Stimulated activated memory B cell treated with anti-CD40 and anti-IgM and Interleukin-4, amounts not matched to agents 10 μg/mL and 1 μg/mL and 100 μg/mL, for 72 hours (primary cell): ENCODE results near the gene PSTPIP2.
"Not testable (repeated sequence)": the region's sequence is repeated elsewhere in the genome, so short reads cannot be mapped to it uniquely, and the experiment has no call there.

Experiments used
- ATAC-seq: fragments of 150-1000 bp; cut with Tn5 transposase; 2 replicates; pipeline ENCODE4 v1.10.0; 2021
- H3K27ac Mint-ChIP-seq: one replicate; pipeline ENCODE4 v1.8.0; 2022; ENCODE audit warnings: mild to moderate bottlenecking, mixed read lengths
- H3K27me3 Mint-ChIP-seq: one replicate; pipeline ENCODE4 v1.8.0; 2022; ENCODE audit warnings: mixed read lengths
- H3K36me3 Mint-ChIP-seq: one replicate; pipeline ENCODE4 v1.8.0; 2022; ENCODE audit warnings: mixed read lengths
- H3K4me1 Mint-ChIP-seq: one replicate; pipeline ENCODE4 v1.8.0; 2022; ENCODE audit warnings: mixed read lengths
- H3K4me3 Mint-ChIP-seq: one replicate; pipeline ENCODE4 v1.8.0; 2022; ENCODE audit warnings: mild to moderate bottlenecking, moderate library complexity, mixed read lengths
- H3K9me3 Mint-ChIP-seq: one replicate; pipeline ENCODE4 v1.8.0; 2022; ENCODE audit warnings: mixed read lengths

PSTPIP2 gene, protein sequence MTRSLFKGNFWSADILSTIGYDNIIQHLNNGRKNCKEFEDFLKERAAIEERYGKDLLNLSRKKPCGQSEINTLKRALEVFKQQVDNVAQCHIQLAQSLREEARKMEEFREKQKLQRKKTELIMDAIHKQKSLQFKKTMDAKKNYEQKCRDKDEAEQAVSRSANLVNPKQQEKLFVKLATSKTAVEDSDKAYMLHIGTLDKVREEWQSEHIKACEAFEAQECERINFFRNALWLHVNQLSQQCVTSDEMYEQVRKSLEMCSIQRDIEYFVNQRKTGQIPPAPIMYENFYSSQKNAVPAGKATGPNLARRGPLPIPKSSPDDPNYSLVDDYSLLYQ

DNA sequence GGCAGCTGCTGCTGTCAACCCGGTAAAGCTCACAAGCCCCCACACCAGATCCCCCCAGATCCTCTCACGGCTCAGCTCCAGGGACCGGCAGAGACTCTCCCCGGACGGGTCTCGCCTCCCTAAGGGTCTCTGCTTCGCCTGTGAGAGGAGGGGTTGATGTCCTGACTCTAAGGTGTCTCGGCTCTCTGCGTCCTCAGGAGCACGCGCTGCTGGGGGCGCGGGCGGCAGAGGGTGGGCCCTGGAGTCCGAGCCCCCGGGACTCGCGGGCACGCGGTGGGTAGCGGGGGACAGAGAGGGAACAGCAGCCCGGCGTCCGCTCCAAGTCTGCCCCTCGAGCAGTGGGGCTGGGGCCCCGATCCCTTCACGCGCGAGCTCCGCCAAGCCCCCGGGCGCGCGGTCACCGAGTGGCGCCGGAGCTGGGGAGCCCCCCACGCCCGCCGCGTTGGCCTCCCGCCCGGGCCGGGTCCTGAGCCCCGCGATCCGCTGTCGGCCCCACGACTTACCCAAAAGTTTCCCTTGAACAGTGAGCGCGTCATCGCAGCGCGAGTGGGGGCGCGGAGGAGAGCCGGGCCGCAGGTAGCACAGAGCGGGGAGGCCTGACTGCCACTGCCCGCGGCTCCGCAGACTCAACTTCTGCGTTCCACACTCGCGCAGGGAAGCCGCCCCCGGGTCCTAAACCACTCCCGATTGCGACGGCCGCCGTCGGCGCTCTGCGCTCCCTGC is at the start of gene PSTPIP2:
Gene PSTPIP2 (minus strand): TSS at position 608 of the 723 bp plus-strand sequence. CDS start 72 bp downstream, at position 536.
- ATAC-seq = peak; percentile 75
- Mint-ChIP-seq H3K4me3 (peak within 1 kb of the TSS; percentile 76), H3K36me3 (no peaks in the 10 kb centered on the region), H3K27ac (peak within 1 kb of the TSS; percentile 0), H3K27me3 (peaks cover 21% of the 10 kb centered on the region), H3K4me1 (peaks cover 28% of the 10 kb centered on the region), H3K9me3 (no peaks in the 10 kb centered on the region)

DNA sequence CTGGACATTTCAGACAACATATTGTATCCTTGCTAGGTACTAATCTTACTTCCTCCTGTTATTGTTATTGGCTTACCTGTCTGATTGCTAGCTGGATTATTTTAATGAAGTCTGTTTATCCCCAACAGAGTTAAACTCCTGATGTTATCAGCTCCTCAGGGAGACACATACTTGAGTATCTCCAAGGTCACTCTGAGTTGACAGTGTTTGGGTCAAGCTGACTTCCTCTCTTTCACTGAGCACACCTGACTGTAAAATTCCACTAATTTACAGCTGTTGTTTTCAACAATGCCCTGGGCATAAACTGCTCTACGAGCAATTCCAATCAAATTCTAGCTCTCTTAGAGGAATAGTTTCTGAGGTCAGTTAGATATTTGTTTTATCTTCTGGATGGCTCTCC is 41.7 kb upstream of the PSTPIP2 start:
- no peak for ATAC-seq
- Mint-ChIP-seq H3K9me3 (peaks cover 3% of the 10 kb centered on the region), H3K4me1 (peaks cover 8% of the 10 kb centered on the region), H3K27ac (no peak overlapping the region), H3K36me3 (peaks cover 41% of the 10 kb centered on the region), H3K27me3 (no peaks in the 10 kb centered on the region), H3K4me3 (no peak overlapping the region)

DNA sequence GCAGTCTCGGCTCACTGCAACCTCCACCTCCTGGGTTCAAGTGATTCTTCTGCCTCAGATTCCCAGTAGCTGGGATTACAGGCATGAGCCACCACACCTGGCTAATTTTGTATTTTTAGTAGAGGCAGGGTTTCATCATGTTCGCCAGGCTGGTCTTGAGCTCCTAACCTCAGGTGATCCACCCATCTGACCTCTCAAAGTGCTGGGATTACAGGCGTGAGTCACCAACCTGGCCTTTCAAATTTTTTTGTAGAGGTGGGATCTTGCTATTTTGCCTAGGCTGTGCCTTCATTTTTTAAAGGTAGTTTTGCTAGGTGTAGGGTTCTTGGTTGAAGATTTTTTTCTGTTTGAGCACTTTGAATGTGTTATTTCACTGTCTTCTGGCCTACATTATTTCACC is 38.3 kb upstream of the PSTPIP2 start:
- no peak overlapping the region for H3K4me3 Mint-ChIP-seq
- H3K27ac Mint-ChIP-seq = no peak overlapping the region
- H3K9me3 Mint-ChIP-seq = peaks cover 3% of the 10 kb centered on the region
- H3K36me3 Mint-ChIP-seq = peaks cover 30% of the 10 kb centered on the region
- H3K4me1 Mint-ChIP-seq = peaks cover 8% of the 10 kb centered on the region
- H3K27me3 Mint-ChIP-seq = no peaks in the 10 kb centered on the region
- ATAC-seq = no peak

DNA sequence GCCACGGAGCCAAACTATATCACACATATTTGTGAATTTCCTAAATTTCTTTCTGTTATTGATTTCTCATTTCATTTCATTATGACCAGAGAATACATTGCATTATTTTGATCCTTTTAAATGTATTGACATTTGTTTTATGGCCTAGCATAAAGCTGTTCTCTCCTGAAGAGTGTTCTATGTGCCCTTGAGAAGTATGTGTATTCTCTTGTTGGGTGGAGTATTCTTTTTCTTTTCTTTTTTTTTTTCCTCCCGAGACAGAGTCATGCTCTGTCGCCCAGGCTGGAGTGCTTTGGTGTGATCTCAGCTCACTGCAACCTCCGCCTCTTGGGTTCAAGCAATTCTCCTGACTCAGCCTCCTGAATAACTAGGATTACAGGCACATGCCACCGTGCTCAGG is 37.3 kb upstream of the PSTPIP2 start:
- peaks cover 30% of the 10 kb centered on the region for H3K36me3 Mint-ChIP-seq
- peaks cover 13% of the 10 kb centered on the region for H3K4me1 Mint-ChIP-seq
- H3K27ac Mint-ChIP-seq = no peak overlapping the region
- ATAC-seq = no peak
- no peak overlapping the region for H3K4me3 Mint-ChIP-seq
- H3K9me3 Mint-ChIP-seq = peaks cover 3% of the 10 kb centered on the region
- H3K27me3 Mint-ChIP-seq = no peaks in the 10 kb centered on the region

DNA sequence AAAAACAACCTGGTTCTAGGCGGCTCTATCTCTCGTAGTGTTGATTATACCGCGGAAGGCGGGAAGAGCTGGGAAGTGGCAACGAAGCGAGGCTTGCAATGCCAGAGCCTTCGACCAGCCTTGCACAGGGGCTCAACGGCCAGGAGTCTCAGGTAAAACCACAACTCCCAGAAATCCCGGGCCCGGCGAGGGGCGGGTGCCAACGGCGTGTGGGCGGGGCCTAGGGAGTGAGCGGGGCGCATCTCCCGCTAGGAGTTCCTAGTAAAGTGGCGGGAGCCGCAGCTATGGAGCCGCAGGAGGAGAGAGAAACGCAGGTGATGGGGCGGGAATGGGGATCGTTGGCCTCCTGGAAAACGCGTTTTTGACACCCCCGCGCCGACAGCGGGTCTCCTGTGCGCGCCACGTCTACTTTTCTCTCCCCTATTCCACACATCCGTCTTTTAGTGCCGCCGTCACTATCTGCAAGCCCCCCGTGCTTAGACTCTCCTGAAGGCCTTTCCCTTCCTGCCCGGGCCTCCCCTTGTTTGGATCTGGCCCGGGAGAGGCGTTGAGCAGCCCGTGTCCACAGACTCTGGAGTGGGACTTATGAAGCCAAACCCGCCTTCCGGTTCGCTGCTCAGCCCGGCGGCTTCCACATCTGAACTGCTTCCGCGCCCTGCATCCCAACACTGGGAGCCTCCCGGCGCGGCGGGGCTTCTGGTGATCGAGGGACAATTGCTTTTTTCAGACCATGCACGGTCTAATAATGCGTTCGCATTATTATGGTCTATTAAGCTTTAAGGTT is 32.3 kb upstream of the PSTPIP2 start, which contains the start of gene HAUS1:
Gene HAUS1 (plus strand): TSS at position 258 of the 784 bp plus-strand sequence. CDS start 27 bp downstream, at position 285.
- peak; percentile 96 for ATAC-seq
- no peaks in the 10 kb centered on the region for H3K27me3 Mint-ChIP-seq
- H3K4me1 Mint-ChIP-seq = peaks cover 19% of the 10 kb centered on the region

DNA sequence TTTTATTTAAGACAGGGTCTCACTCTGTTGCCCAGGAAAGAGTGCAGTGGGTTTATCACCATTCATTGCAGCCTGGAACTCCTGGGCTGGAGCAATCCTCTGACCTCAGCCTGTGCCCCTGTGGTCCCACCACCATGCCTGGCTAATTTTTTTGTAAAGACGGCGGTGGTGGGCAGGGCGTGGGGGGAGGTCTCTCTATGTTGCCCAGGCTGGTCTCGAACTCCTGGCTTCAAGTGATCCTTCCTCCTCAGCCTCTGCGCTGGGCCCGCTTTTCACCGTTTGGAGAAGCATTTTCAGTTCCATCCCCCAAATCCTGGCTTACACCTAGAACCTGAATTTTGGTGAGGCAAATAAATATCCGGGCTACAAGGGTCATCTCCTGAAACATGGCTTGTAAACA is 27.4 kb upstream of the PSTPIP2 start:
- H3K27ac Mint-ChIP-seq = no peak overlapping the region
- no peak for ATAC-seq
- H3K4me3 Mint-ChIP-seq = no peak overlapping the region
- peaks cover 6% of the 10 kb centered on the region for H3K36me3 Mint-ChIP-seq
- no peaks in the 10 kb centered on the region for H3K9me3 Mint-ChIP-seq
- no peaks in the 10 kb centered on the region for H3K27me3 Mint-ChIP-seq
- peaks cover 33% of the 10 kb centered on the region for H3K4me1 Mint-ChIP-seq

More for the DNA sequence above, 32.3 kb upstream of the PSTPIP2 start, which contains the start of gene HAUS1:
- Mint-ChIP-seq H3K9me3 (no peaks in the 10 kb centered on the region), H3K36me3 (peaks cover 12% of the 10 kb centered on the region), H3K4me3 (peak within 1 kb of the TSS; percentile 100), H3K27ac (peak within 1 kb of the TSS; percentile 92)

DNA sequence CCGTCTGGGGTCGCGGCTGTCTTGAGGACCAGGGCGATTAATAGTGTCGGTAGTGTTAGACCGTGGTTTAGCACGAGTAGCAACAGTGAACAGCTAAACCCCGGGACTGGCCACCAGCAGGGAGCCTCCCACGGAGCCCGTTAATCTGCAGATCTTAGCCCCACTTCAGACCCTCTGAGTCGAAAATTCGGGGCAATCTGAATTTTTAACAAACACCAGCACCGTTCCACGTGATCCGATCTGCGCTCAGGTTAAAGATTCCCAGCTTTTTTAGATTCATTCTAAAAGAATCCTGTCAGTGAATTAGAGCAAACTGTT is 26.5 kb upstream of the PSTPIP2 start:
- Mint-ChIP-seq H3K27ac (peak overlapping the region; percentile 93), H3K9me3 (no peaks in the 10 kb centered on the region), H3K27me3 (no peaks in the 10 kb centered on the region), H3K4me3 (peak overlapping the region; percentile 93), H3K36me3 (peaks cover 13% of the 10 kb centered on the region), H3K4me1 (peaks cover 34% of the 10 kb centered on the region)
- ATAC-seq = no peak

DNA sequence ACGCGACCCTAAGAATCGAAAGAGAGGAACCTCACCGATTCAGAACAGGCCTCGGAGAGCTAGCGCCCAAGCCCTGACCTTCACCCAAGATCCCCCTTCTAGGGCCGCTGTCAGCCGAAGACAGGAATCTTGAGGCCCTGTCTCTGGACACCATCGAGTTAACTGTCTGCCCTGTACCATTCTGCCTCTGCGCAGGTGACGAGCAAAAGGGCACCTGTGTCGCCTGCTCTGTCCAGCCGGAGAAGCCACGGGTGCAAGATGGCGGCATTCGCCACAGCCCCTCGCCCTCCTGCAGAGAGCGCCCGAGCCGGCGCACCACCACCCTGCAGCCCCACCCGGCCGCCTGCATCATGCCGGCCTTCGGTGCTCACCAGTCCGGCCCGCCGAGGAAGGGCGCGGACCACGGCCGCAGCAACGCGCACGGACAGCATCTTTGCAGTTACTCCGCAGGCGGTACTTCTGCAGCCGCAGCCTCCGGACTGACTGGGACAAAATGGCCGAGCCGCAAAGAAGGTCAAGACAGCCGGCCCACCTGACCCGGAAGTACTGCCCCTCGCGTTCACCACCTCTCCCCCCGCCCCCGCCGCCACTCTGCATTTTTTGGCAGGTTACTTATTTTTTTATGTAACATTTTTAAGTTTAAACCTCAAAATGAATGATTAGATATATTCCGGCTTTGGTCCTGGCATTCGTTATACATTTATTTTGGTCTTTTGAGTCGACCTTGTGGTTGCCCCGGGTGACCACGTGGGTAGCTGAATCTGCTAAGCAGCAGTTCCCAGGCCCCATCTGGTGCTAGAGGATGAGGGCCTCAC is 25.9 kb upstream of the PSTPIP2 start, which contains the start of gene ATP5F1A:
Gene ATP5F1A (minus strand): TSS at position 496 of the 815 bp plus-strand sequence. CDS start 65 bp downstream, at position 431.
- Mint-ChIP-seq H3K27me3 (no peaks in the 10 kb centered on the region), H3K9me3 (no peaks in the 10 kb centered on the region), H3K4me1 (peaks cover 29% of the 10 kb centered on the region), H3K36me3 (peaks cover 13% of the 10 kb centered on the region), H3K27ac (peak within 1 kb of the TSS; percentile 93), H3K4me3 (peak within 1 kb of the TSS; percentile 93)
- ATAC-seq = peak; percentile 94

DNA sequence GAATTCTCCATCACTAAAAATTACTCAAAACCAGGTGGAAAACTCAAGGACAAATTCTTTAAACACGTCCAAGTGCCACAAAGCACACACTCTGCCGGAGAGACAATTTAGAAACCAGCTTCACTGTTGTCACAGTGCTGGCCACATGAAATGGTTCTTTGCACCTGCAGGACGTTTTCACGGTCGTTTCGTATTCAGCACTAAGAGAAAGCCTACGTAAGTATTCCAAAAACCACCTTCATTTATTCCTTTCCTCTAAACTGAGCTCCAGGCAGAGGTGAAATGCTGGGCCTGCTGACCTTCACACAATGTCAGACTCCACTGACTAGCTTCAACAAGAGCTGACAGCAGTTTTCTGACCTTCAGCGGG is 25.4 kb upstream of the PSTPIP2 start:
- no peaks in the 10 kb centered on the region for H3K27me3 Mint-ChIP-seq
- H3K4me1 Mint-ChIP-seq = peaks cover 27% of the 10 kb centered on the region
- H3K4me3 Mint-ChIP-seq = peak overlapping the region; percentile 93
- H3K27ac Mint-ChIP-seq = peak overlapping the region; percentile 93
- ATAC-seq = no peak
- peaks cover 13% of the 10 kb centered on the region for H3K36me3 Mint-ChIP-seq
- H3K9me3 Mint-ChIP-seq = no peaks in the 10 kb centered on the region

DNA sequence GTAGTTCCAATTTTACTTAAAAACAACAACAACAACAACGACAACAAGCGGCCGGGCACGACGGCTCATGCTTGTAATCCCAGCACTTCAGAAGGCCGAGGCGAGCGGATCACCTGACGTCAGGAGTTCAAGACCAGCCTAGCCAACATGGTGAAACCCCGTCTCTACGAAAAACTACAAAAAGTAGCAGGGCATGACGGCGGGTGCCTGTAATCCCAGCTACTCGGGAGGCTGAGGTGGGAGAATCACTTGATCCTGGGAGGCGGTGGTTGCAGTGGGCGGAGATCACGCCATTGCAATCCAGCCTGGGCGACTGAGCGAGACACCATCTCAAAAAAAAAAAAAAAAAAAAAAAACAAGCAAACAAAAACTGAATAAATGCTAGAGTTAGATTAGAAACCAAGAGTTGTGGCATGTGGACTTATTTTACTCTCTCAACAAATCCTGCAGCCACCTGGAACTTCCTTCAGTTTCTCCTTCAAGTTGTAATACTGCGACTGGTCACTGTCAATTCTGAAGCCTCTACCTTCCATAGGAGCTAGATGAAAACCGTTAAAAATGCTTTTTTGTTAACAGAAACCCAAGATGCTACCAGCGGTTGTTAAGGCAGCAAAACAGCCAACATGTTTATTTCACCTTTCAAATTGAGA is 24.7 kb upstream of the PSTPIP2 start:
- Mint-ChIP-seq H3K36me3 (peaks cover 13% of the 10 kb centered on the region), H3K27me3 (no peaks in the 10 kb centered on the region), H3K4me3 (peak overlapping the region; percentile 93), H3K27ac (peak overlapping the region; percentile 93), H3K9me3 (no peaks in the 10 kb centered on the region), H3K4me1 (peaks cover 27% of the 10 kb centered on the region)
- no peak for ATAC-seq

DNA sequence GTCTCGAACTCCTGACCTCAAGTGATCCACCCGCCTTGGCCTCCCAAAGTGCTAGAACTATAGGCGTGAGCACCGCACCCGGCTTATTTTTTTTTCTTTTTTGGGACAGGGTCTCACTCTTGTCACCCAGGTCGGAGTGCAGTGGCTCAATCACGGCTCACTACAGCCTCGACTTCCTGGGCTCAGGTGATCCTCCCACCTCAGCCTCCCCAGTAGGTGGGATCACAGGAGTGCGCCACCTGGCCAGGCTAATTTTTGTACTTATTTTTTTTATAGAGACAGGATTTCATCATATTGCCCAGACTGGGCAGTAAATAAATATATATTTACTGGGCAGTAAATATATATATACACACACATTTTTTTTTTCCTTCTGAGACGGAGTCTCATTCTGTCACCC is 23.5 kb upstream of the PSTPIP2 start:
- H3K36me3 Mint-ChIP-seq = peaks cover 21% of the 10 kb centered on the region
- peaks cover 27% of the 10 kb centered on the region for H3K4me1 Mint-ChIP-seq
- no peak for ATAC-seq
- no peak overlapping the region for H3K4me3 Mint-ChIP-seq
- no peaks in the 10 kb centered on the region for H3K27me3 Mint-ChIP-seq
- no peaks in the 10 kb centered on the region for H3K9me3 Mint-ChIP-seq
- H3K27ac Mint-ChIP-seq = no peak overlapping the region

DNA sequence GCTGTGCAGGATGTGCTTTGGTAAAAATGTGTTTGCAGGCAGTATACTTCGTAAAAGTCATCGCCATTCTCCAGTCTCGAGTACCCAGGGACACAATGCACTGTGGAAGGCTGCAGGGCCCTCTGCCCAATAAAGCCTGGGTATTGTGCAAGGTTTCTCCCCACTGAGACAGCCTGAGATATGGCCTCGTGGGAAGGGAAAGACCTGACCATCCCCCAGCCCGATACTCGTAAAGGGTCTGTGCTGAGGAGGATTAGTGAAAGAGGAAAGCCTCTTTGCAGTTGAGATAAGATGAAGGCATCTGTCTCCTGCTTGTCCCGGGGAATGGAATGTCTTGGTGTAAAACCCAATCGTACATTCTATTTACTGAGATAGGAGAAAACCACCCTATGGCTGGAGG is 16.4 kb upstream of the PSTPIP2 start:
- H3K27me3 Mint-ChIP-seq, ATAC-seq, H3K9me3 Mint-ChIP-seq, H3K27ac Mint-ChIP-seq, H3K4me3 Mint-ChIP-seq, H3K4me1 Mint-ChIP-seq: not testable (repeated sequence)
- H3K36me3 Mint-ChIP-seq = peaks cover 55% of the 10 kb centered on the region

DNA sequence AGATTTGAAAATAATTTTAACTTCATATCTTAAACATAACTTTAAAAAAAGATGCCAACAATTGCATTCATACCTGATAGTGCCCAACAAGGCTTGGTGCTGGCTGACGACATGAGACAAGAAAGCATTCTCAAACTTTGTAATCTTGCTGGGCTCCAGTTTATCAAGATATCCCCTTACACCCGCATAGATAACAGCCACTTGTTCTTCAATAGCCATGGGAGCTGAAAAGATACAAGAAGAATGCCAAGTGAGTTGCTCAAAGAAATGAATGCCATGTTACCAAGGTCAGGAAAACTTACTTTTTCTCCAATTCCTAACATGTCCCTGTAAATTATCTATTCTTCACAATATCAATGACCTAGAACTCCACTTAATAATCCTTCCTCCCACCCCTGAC is 12.4 kb upstream of the PSTPIP2 start:
- Mint-ChIP-seq H3K9me3 (no peaks in the 10 kb centered on the region), H3K4me1 (no peaks in the 10 kb centered on the region), H3K27ac (no peak overlapping the region), H3K36me3 (peaks cover 71% of the 10 kb centered on the region), H3K4me3 (no peak overlapping the region), H3K27me3 (no peaks in the 10 kb centered on the region)
- ATAC-seq = no peak

DNA sequence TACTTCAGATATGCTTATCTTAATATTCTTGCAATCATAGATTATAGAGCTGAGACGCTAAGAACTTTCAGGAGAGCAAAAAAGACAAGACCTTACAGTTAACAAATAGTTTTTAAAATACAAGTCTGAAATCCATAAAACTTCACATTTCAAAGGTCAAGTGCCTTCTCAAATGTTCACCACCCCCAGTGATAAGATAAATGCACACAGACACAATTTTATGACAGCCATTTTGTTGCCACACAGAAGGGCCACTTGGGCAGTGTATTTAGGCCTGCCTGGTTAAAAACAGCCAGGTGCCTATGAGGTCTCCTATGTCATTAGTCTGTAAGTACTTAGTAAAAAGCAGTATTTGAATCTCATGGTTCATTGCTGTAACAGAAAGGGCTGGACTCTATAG is 8.1 kb upstream of the PSTPIP2 start:
- no peak for ATAC-seq
- no peak overlapping the region for H3K27ac Mint-ChIP-seq
- H3K36me3 Mint-ChIP-seq = peaks cover 51% of the 10 kb centered on the region

More for the DNA sequence above, 8.1 kb upstream of the PSTPIP2 start:
- Mint-ChIP-seq H3K4me3 (no peak overlapping the region), H3K9me3 (no peaks in the 10 kb centered on the region), H3K27me3 (no peaks in the 10 kb centered on the region), H3K4me1 (no peaks in the 10 kb centered on the region)
